Loucy (cell line): ENCODE data around the gene RPL27A.

Source experiments
- CTCF ChIP-seq: fragments of 200-600 bp; sonication (generic); conservative IDR thresholded peaks from 2 replicates; pipeline ENCODE4 v1.5.1; 2014; ENCODE audit warnings: mild to moderate bottlenecking, antibody characterized with exemption, low read length
- EZH2phosphoT487 ChIP-seq: fragments of 200-600 bp; IDR thresholded peaks from 2 replicates; pipeline ENCODE4 v1.6.1; 2018; ENCODE audit warnings: antibody characterized with exemption, mild to moderate bottlenecking, moderate library complexity, borderline replicate concordance

GRCh38 chr11:8684600-8685290, 2.2 kb downstream of the RPL27A start:
- TF ChIP-seq CTCF: no peak
- TF ChIP-seq EZH2phosphoT487: no peak
